Progenitor cell of endocrine pancreas (in vitro differentiated cells): Measurements from ENCODE around the gene MAST4. TPM values are rescaled to one million over a fixed set of nuclear protein-coding genes. Genes with fewer than 3 reads are reported as not detected.
"Not testable (repeated sequence)": the region's sequence is repeated elsewhere in the genome, so short reads cannot be mapped to it uniquely, and the experiment has no call there.

ENCODE experiments used
- DNase-seq: peaks from one replicate; pipeline ENCODE4 v3.0.0; 2021; ENCODE audit warnings: low spot score; ENCODE audit not compliant: unreplicated experiment
- H3K27ac Mint-ChIP-seq: 2 replicates; pipeline ENCODE4 v1.8.0; 2021; ENCODE audit warnings: mild to moderate bottlenecking, moderate library complexity, mixed read lengths
- H3K27me3 Mint-ChIP-seq: 2 replicates; pipeline ENCODE4 v1.8.0; 2021; ENCODE audit warnings: mixed read lengths
- H3K36me3 Mint-ChIP-seq: 2 replicates; pipeline ENCODE4 v1.8.0; 2022; ENCODE audit warnings: mixed read lengths; ENCODE audit not compliant: insufficient read depth
- H3K4me1 Mint-ChIP-seq: 2 replicates; pipeline ENCODE4 v1.8.0; 2021; ENCODE audit warnings: low read depth, mixed read lengths
- H3K4me3 Mint-ChIP-seq: 2 replicates; pipeline ENCODE4 v1.8.0; 2021; ENCODE audit warnings: low read depth, mild to moderate bottlenecking, moderate library complexity, mixed read lengths
- H3K9me3 Mint-ChIP-seq: 2 replicates; pipeline ENCODE4 v1.8.0; 2021; ENCODE audit warnings: low read depth, mixed read lengths
- CTCF ChIP-seq: fragments of 200-600 bp; sonication (generic); IDR thresholded peaks from one replicate; pipeline ENCODE4 v1.5.0; 2021; ENCODE audit warnings: antibody characterized with exemption, mild to moderate bottlenecking; ENCODE audit not compliant: unreplicated experiment
- total RNA-seq: library from RNA; stranded (reverse); gene quantifications from 2 replicates; pipeline ENCODE4 v1.2.1, GENCODE V29; 2021

The MAST4 gene
- total RNA-seq, 1 donor from 2014 or later: 45.3 TPM

- no peak for DNase-seq
- H3K4me3 Mint-ChIP-seq: no peak overlapping the region
- H3K27me3 Mint-ChIP-seq: no peaks in the 10 kb centered on the region
- peak overlapping the region; percentile 94 for H3K27ac Mint-ChIP-seq
- H3K4me1 Mint-ChIP-seq: peaks cover 2% of the 10 kb centered on the region
- TF ChIP-seq CTCF: no peak
- H3K36me3 Mint-ChIP-seq: peaks cover 19% of the 10 kb centered on the region
- H3K9me3 Mint-ChIP-seq: no peaks in the 10 kb centered on the region
These were observed 570.5 kb downstream of the MAST4 start for GRCh38 chr5:67166460-67167285.

GRCh38 chr5:67168069-67168468 lies 571.9 kb downstream of the MAST4 start:
- Mint-ChIP-seq H3K36me3 (peaks cover 11% of the 10 kb centered on the region), H3K4me1 (peaks cover 2% of the 10 kb centered on the region), H3K9me3 (no peaks in the 10 kb centered on the region), H3K27ac (no peak overlapping the region), H3K27me3 (no peaks in the 10 kb centered on the region), H3K4me3 (no peak overlapping the region)
- TF ChIP-seq CTCF: no peak
- no peak for DNase-seq

GRCh38 chr5:67170767-67171166 lies 574.6 kb downstream of the MAST4 start:
- no peaks in the 10 kb centered on the region for H3K9me3 Mint-ChIP-seq
- no peak overlapping the region for H3K4me3 Mint-ChIP-seq
- no peaks in the 10 kb centered on the region for H3K27me3 Mint-ChIP-seq
- DNase-seq: no peak
- peaks cover 2% of the 10 kb centered on the region for H3K4me1 Mint-ChIP-seq
- H3K27ac Mint-ChIP-seq: no peak overlapping the region
- H3K36me3 Mint-ChIP-seq: peaks cover 3% of the 10 kb centered on the region
- no peak for TF ChIP-seq CTCF

- H3K4me1 Mint-ChIP-seq, H3K4me3 Mint-ChIP-seq, DNase-seq, H3K27me3 Mint-ChIP-seq, H3K27ac Mint-ChIP-seq, H3K36me3 Mint-ChIP-seq, H3K9me3 Mint-ChIP-seq: not testable (repeated sequence)
These were observed 577.2 kb downstream of the MAST4 start for GRCh38 chr5:67173351-67173750.

- no peaks in the 10 kb centered on the region for H3K27me3 Mint-ChIP-seq
- no peak overlapping the region for H3K27ac Mint-ChIP-seq
- no peaks in the 10 kb centered on the region for H3K36me3 Mint-ChIP-seq
- H3K9me3 Mint-ChIP-seq: no peaks in the 10 kb centered on the region
- no peaks in the 10 kb centered on the region for H3K4me1 Mint-ChIP-seq
- no peak for TF ChIP-seq CTCF
- no peak for DNase-seq
- no peak overlapping the region for H3K4me3 Mint-ChIP-seq
These were observed 577.8 kb downstream of the MAST4 start for GRCh38 chr5:67173959-67174358.

GRCh38 chr5:67176936-67177335 lies 580.7 kb downstream of the MAST4 start:
- Mint-ChIP-seq H3K9me3 (no peaks in the 10 kb centered on the region), H3K4me1 (no peaks in the 10 kb centered on the region), H3K27me3 (no peaks in the 10 kb centered on the region), H3K36me3 (no peaks in the 10 kb centered on the region), H3K4me3 (no peak overlapping the region), H3K27ac (no peak overlapping the region)
- TF ChIP-seq CTCF: no peak
- DNase-seq: no peak
